Stimulated activated CD8-positive, alpha-beta memory T cell treated with anti-CD3 and anti-CD28 coated beads, Interleukin-7, amount 100 ng/mL, for 1 hour (primary cell): ENCODE results near the gene VWCE.
"Not testable (repeated sequence)": the region's sequence is repeated elsewhere in the genome, so short reads cannot be mapped to it uniquely, and the experiment has no call there.

Experiments
- DNase-seq, 2 donors: peaks; one replicate each; pipeline ENCODE4 v3.0.0-alpha.2; 2020; ENCODE audit warnings: low read depth in 2 of 2

Gene VWCE

GRCh38 chr11:61212202-61212601 lies 82.9 kb downstream of the VWCE start:
- not testable (repeated sequence) for DNase-seq

GRCh38 chr11:61211327-61211952 lies 83.7 kb downstream of the VWCE start:
- DNase-seq, result not testable (repeated sequence)

- DNase-seq, result not testable (repeated sequence)
Measured at GRCh38 chr11:61210629-61211028, 84.5 kb downstream of the VWCE start.
